Right renal pelvis (tissue), 4 donors: ENCODE measurements around the gene RBM39. TPM values are rescaled to one million over a fixed set of nuclear protein-coding genes. Genes with fewer than 3 reads are reported as not detected.
"Not testable (repeated sequence)": the region's sequence is repeated elsewhere in the genome, so short reads cannot be mapped to it uniquely, and the experiment has no call there.

ENCODE experiments used
- DNase-seq, 4 donors: peaks; one replicate each; pipeline ENCODE4 v3.0.0-alpha.2; 2013; ENCODE audit warnings: low read depth in 4 of 4, low spot score in 3 of 4, missing footprints in 1 of 4
- polyA plus RNA-seq, 4 donors: library from polyadenylated mRNA; unstranded; fragments of 120-200 nt; gene quantifications; one replicate each; pipeline ENCODE4 v1.2.1, GENCODE V29; 2013; ENCODE audit not compliant: insufficient read length in 4 of 4

The RBM39 gene
- polyA plus RNA-seq, 4 donors: 497 to 603 (median 575) TPM

DNA sequence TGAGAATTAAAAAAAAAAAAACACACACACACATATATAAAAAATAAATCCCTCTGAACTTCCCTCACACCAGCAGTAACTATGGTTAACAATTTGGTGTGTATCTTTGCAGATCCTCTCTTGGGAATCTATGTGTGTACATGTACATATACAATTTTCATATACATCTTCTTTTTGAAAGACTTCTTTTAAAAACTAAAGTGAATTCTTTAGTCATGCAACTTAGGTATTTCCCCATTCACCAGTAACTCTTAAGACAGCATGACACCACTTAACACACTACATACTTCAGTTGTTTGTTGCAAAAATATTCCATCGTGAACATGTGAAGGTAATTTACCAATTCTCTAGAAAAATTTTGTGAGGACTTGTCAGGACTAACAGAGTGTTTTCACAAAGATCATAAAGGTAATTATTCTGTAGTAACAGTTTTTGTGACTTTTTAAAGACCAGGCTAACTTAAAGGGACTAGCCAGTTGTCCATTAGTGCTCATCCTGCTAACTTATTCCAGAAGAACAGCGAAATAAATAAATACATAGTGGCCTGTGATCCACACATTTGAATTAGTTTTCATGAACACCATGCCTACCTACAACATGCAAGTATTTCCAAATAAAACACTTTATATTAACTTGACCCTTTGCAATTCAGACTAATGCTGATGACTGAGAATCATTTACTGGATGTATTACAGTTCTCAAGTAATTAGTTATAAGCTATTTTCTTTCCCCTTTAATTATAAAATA is 12.1 kb downstream of the RBM39 start:
- no peak for DNase-seq

DNA sequence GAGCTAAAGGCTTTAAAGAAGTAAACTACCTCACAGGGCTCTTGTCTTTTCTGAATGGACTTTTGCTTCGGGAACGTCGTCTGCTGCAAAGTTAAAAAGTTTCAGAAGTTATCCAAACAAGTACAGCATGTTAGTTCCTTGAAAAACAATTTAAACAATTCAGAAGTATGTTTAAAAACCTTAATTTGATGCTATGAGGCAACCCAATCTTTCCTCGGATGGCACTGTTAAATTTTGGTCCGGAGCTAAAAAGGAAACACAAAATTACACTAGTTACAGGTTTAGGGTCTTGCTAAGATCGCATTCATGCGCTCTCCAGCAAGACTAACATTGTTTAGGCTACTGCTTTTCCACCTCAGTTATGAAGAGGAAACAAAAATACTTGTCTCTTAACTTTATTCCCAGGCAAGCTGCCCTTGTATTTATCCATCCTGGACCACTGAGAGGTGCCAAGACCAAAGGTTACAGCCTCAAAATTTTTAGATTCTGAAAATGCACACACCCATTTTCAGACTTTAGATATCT is 12.7 kb downstream of the RBM39 start:
- DNase-seq: no peak

DNA sequence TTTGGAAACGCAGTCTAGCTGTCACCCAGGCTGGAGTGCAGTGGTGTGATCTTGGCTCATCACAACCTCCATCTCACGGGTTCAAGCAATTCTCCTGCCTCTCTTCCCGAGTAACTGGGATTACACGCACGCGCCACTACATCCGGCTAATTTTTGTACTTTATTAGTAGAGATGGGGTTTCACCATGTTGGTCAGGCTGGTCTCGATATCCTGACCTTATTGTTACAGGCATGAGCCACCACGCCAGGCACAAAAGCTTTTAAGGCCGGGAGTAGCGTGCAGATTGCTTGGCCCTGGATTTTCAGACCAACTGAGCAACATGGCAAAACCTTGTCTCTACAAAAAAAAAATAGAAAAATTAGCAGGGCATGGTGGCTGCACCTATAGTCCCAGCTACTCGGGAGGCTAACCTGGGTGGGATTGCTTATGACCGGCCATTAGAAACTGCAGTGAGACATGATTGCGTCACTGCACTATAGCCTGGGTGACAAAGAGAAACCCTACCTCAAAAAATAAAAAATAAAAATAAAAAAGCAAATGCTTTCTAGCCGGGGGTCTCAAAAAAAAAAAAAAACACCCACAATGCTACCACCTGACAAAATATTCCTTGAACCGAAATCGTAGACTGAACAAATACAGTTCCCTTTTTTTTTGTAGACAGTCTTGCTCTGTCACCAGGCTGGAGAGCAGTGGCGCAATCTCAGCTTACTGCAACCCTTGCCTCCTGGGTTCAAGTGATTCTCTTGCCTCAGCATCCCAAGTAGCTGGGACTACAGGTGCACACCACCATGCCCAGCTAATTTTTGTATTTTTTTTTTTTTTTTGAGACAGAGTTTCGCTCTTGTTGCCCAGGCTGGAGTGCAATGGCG is 15.0 kb downstream of the RBM39 start:
- DNase-seq: no peak

DNA sequence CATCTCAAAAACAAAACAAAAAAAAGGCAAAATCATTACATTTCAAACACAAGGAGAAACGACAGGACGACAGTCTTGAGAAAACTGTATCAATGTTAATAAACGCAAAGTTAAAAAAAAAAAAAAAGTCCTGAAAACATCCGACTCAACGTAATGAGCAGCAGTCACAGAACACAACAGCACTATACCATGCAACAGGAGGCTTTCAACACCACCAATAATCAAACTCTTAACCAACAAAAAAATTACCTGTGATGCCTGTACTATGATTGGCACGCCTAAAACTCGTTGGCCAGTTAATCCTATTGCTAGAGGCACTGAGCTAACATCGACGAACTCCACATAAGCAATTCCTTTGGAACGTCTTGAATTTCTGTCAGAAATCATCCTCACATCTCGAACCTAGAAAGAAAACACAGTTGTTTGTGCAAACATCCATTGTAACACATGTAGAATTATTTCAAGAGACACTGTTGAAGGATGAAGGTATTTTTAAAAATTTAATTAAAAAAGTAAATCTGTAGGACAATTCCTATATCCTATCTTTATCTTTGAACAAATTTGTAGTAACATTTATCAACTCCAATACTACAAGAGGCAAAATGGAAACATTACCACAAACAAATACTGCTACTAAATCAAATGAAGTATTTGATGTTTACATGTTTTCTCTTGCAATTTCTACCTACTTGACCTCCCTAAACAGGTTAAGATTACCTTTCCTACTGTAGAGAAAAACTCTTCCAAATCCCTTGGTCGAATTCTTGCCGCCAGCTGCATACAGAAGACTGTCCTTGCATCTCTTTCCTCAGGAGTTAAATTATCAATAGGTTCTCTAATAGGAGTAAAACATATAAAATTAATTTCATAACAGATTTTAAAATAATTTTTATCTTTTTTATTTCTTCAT is 17.5 kb downstream of the RBM39 start:
- DNase-seq: no peak

DNA sequence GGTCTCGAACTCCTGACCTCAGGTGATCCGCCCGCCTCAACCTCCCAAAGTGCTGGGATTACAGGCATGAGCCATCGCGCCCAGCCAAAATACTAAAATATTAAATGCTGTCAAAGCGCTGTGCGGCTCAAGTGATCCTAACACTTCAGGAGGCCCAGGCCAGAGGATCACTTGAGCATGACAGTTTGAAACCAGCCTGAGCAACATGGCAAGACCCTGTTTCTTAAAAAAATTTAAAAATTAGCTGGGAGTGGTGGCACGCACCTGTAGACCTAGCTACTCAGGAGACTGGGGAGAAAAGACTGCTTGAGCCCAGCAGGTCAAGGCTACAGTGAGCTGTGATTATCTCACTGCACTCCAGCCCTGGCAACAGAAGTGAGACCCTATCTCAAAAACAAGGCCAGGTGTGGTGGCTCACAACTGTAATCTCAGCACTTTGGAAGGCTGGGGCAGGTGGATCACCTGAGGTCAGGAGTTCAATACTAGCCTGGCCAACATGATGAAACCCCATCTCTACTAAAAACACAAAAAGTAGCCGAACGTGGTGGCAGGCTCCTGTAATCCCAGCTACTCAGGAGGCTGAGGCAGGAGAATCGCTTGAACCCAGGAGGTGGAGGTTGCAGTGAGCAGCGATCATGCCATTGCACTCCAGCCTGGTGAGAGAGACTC is 18.3 kb downstream of the RBM39 start:
- DNase-seq: not testable (repeated sequence)

DNA sequence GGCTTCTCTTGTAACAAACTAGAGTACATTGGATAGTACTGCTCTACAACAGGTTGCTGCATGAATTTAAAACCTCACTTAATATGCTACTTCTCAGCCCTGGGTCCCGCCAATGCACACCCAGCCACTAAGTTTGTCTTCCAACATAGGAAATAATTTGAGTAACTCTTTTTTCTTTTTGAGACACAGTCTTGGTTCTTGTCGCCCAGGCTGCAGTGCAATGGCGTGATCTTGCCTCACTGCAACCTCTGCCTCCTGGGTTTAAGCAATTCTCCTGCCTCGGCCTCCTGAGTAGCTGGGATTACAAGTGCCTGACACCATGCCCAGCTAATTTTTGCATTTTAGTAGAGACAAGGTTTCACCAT is 18.8 kb downstream of the RBM39 start:
- DNase-seq: not testable (repeated sequence)

DNA sequence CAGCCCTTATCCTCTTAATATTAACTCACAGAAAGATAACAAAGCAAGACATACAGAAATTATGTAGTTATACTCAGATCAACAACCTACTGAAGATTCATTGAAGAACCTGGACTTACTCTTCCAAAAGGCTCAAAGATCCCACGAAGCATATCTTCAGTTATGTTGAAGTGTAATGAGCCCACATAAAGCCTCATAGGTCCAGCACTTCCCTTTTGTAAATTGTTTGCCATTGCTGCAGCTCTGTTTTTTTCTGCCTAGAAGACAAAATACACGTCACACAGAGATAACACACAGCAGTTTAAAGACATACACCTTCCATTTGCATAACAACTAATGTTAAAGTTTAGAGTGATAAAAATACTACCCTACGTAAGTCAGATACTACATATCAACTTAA is 20.4 kb downstream of the RBM39 start:
- DNase-seq: no peak

DNA sequence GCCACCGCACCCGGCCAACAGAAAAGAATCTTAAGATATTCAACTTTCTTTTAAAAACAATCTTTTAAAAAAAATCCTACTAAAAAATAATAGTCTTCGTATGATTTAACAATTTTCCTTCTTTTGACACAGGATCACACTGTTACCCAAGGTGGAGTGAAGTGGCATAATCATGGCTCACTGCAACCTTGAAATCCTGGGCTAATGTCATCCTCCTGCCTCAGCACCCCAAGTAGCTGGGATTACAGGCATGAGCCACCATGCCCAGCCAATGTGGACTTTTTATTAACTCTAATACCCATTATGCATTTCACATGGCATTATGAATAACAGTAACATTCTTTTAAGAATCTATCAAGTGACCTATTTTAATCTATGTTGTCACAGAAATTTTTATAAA is 20.8 kb downstream of the RBM39 start:
- no peak for DNase-seq

DNA sequence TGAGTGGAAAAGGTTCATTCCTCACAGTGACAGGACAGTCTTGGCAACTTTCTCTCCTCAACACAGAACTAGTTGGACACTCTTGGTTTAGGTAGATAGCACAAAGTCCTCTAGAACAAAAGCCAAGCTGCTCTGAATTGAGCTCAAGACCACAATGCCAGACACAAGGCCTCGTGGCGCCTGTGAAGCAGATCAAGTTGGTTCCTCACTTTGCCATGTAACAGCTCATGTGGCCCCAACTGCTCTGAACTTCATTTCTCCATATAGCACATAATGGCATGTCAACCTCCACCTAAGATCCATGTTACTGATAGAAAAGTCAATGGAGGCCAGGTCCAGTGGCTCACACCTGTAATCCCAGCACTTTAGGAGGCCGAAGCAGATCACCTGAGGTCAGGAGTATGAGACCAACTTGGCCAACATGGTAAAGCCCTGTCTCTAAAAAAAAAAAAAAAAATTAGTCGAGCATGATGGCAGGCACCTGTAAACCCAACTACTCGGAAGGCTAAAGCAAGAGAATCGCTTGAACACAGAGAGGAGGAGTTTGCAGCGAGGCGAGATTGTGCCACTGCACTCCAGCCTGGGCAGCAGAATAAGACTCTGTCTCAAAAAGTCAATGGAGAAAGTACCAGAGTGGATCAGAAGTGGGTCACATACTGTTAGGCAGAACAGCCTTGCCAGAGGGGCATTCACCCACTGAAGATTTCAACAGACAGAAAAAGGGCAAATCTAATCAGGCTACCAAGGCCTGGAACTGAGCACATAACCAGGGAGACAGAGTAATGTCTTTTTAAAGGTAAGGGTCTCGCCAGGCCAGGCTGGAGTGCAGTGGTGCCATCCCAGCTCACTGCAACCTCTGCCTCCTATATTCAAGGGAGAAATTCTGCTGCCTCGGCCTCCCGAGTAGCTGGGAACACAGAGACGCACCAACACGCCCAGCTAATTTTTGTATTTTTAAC is 21.6 kb downstream of the RBM39 start:
- DNase-seq: no peak

DNA sequence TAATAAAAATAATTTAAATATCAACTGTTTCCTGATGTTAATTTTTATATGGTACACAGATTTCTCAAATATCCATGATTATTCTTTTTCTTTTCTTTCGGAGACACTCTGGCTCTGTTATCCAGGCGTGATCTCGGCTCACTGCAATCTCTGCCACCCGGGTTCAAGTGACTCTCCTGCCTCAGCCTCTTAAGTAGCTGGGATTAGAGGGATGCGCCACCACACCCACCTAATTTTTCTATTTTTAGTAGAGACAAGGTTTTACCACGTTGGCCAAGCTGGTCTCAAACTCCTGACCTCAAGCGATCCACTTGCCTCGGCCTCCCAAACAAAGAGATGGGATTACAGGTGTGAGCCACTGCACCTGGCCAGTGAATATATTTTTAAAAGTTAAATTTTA is 22.3 kb downstream of the RBM39 start:
- DNase-seq: no peak

DNA sequence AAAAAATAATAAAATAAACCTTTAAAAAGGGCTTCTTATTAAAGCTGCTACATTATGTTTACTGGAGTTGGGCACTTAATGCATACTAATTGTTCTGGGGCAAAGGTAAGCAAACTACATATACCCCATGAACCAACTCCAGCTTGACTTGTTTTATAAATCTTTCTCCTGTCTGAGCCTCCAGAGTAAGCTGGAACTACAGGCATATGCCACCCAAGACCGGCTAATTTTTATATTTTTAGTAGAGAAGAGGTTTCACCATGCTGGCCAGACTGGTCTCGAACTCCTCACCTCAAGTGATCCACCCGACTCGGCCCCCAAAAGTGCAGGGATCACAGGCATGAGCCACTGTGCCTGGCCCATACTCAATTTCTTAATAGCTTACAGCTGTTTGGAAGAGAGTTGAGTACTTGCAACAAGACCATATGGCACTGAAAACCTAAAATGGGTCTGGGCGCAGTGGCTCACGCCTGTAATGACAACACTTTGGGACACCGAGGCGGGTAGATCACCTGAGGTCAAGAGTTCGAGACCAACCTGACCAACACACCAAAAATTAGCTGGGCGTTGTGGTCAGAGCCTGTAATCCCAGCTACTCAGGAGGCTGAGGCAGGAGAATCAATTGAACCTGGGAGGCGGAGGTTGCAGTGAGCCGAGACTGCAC is 23.0 kb downstream of the RBM39 start:
- no peak for DNase-seq

DNA sequence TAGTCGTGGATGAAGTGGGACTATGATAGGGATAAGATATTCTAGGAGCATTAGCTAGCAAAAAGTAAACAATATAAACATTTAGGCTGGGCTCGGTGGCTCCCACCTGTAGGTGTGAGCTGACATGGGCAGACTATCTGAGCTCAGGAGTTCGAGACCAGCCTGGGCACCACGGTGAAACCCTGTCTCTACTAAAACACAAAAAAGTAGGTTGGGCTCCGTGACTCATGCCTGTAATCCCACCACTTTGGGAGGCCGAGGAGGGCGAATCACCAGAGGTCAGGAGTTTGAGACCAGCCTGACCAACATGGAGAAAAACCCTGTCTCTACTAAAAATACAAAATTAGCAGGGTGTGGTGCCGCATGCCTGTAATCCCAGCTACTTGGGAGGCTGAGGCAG is 23.7 kb downstream of the RBM39 start:
- DNase-seq: not testable (repeated sequence)

DNA sequence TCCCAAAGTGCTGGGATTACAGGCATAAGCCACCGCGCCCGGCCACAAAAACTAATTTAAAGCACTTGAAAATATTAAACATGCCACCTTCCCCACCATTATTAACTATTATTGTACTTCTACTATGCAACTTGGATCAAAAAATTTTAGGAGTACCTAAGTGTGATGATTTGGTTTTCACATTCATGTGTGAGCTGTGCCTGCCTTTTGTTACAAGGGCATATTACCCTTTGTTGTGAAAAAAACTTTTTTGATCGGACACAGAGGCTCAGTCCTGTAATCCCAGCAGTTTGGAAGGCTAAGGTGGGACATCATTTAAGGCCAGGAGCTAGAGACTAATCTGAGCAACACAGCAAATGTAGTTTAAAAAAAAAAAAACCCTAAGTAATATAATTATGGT is 25.7 kb downstream of the RBM39 start:
- DNase-seq: no peak

DNA sequence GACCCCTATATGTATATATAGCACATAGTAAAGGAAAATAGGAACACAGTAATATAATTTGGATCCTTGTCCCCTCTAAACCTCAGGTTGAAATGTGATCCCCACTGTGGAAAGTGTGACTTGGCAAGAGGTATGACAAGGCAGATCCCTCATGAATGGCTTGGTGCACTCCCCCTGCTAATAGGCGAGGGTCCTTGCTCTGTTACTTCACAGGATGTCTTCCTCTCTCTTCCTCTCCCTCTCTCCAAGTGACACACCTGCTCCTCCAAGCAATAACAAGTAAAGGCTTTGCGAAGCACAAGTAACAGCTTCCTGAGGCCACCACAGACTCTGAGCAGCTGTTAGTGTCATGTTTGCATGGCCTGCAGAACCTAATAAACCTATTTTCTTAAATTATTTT is 26.4 kb downstream of the RBM39 start:
- no peak for DNase-seq

DNA sequence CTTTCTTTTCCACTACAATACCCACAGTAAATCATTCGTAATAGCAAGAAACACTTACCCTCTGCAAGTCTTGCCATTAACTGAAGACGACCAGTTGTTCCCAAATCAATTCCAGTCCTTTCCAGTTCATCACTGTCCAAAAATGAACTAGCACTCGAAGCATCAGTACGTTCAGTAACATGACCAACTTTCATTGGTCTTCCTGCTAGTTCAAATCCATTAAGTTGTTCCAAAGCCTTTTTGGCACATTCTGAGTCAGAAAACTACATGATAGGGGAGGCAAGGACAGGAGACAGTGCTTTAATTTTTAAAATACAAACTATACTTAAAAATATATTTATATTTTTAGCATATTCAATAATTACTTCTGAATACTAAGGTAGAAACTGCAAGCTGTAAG is 27.9 kb downstream of the RBM39 start:
- no peak for DNase-seq

DNA sequence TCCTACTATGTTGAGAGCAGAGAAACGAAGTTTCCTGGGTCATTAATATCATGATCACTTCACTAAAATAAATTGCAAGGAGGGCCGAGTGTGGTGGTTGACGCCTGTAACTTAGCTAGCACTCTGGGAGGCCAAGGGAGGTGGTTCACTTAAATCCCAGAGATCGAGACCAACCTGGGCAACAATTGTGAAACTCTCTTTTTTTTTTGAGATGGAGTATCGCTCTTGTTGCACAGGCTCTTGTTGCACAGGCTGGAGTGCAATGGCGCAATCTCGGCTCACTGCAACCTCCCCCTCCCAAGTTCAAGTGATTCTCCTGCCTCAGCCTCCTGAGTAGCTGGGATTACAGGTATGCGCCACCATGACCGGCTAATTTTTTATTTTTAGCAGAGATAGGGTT is 28.9 kb downstream of the RBM39 start:
- DNase-seq: not testable (repeated sequence)

DNA sequence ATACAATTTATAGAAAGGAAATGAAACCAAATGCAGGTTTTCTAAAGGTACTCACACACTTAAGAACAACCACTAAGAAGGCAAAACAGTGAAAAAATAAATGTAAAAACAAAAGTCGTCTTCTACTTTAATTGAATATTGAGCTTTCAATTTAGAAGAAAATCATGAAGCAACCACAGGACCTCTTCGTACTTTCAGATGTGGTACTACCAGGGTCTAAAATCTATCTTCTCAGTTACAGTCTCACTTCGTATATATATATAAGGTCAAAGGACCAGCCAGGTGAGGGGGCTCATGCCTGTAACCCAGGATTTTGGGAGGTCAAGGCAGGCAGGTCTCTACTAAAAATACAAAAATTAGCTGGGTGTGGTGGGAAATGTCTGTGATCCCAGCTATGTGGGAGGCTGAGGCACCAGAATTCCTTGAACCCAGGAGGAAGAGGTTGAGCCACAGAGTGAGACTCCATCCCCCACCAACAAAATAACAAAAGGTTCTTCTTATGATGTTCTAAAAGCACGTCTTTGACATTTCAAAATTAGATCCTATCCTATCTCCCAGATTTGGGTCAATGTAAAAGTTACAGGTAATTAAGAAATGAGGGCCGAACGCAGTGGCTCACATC is 30.4 kb downstream of the RBM39 start:
- no peak for DNase-seq
